ENCODE data around the gene ACTN4. TPM values are rescaled to one million over a fixed set of nuclear protein-coding genes. Genes with fewer than 3 reads are reported as not detected.
A peak's percentile ranks its signal among the peaks of the same experiment; 100 is the strongest.

The ACTN4 gene
- total and polyA plus RNA-seq, 2 of the 4 experiments (the other 2 are of a cell fraction), result 541 to 659 TPM

DNA sequence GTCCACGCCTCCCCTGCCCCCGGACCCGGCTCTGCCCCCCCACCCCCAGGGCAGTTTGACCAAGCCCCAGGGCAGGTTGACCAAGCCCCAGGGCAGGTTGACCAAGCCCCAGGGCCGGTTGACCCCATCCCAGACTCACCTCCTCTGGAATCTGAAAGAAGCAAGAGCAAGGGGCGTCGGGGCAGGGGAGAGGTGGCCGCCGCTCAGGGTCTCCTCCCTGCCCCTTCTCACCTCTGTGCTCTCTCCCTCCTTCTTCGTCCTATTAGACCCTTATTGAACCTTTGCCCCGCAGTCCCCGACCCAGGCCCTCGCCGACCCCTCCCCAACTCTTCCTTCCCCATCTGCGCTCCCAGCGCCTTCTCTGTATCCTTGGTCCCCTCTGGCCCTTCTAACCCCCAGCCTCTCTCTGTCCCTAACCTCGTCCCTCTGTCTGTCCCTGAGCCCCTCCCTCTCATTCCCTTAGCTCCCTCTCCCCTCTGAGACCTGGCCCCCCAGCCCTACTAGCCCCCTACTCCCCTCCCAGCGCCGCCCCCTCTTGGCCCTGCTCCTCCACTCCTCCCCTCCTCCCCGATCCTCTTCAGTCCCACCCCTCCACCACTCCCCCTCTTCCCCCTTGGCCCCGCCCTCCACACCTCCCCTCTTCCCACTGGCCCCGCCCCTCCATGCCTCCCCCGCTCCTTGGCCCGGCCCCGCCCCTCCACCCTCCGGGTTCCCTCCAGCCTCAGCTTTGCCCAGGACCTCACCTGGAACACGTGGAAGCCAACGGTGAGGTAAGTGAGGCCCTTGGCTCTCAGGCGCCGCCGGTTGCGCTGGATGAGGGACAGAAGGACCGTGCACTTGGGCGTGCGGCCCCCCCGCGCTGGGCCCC is 89.2 kb downstream of the ACTN4 start:
- H3K27me3 ChIP-seq (ENCODE audit: control insufficient read depth, insufficient read depth, low read length), result no peaks in the 10 kb centered on the region
- in situ Hi-C loops (cut with MboI; ENCODE audit: low sequenced_read_pairs) (loop anchor here (25.0 kb wide), 1 partner anchor 176 kb away; the partner anchor contains the start of gene CCER2), intact Hi-C loops (cut with micrococcal nuclease) (no loop called here), dilution Hi-C loops (cut with HindIII; ENCODE audit: low sequenced_read_pairs, unreplicated experiment) (no loop called here)
- H3K9ac ChIP-seq (ENCODE audit: low read depth, low read length), result no peak overlapping the region
- no peak overlapping the region; the same call in 1 of the 2 replicates for H3K4me3 ChIP-seq (ENCODE audit: insufficient read depth, low read depth, low read length)
- H3K23ac ChIP-seq (ENCODE audit: low read depth, low read length), result no peak overlapping the region
- TF ChIP-seq POLR2A (IDR thresholded peaks at IDR 0.05; ENCODE audit: low read depth, low read length) (no peak), BHLHE40 (IDR thresholded peaks at IDR 0.05; ENCODE audit: low read depth, low read length) (no peak), FOS (IDR thresholded peaks at IDR 0.05; ENCODE audit: low read depth, low read length) (no peak), MAZ (IDR thresholded peaks at IDR 0.05; ENCODE audit: borderline replicate concordance, low read depth, low read length) (no peak), CHD1 (IDR thresholded peaks at IDR 0.05; ENCODE audit: low read depth, low read length) (no peak), MAFK (IDR thresholded peaks at IDR 0.05; ENCODE audit: low read depth, low read length) (no peak), RFX5 (IDR thresholded peaks at IDR 0.05; ENCODE audit: low read depth, low read length) (no peak), RCOR1 (IDR thresholded peaks at IDR 0.05; ENCODE audit: insufficient replicate concordance, low read length) (no peak), CEBPB (IDR thresholded peaks at IDR 0.05; ENCODE audit: low read depth, low read length) (no peak), RAD21 (IDR thresholded peaks at IDR 0.05; ENCODE audit: low read length) (no peak)
- TF ChIP-seq, protein P1, sequence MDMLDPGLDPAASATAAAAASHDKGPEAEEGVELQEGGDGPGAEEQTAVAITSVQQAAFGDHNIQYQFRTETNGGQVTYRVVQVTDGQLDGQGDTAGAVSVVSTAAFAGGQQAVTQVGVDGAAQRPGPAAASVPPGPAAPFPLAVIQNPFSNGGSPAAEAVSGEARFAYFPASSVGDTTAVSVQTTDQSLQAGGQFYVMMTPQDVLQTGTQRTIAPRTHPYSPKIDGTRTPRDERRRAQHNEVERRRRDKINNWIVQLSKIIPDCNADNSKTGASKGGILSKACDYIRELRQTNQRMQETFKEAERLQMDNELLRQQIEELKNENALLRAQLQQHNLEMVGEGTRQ (IDR thresholded peaks at IDR 0.05; ENCODE audit: low read depth, low read length), result no peak
- TF ChIP-seq, protein P2, sequence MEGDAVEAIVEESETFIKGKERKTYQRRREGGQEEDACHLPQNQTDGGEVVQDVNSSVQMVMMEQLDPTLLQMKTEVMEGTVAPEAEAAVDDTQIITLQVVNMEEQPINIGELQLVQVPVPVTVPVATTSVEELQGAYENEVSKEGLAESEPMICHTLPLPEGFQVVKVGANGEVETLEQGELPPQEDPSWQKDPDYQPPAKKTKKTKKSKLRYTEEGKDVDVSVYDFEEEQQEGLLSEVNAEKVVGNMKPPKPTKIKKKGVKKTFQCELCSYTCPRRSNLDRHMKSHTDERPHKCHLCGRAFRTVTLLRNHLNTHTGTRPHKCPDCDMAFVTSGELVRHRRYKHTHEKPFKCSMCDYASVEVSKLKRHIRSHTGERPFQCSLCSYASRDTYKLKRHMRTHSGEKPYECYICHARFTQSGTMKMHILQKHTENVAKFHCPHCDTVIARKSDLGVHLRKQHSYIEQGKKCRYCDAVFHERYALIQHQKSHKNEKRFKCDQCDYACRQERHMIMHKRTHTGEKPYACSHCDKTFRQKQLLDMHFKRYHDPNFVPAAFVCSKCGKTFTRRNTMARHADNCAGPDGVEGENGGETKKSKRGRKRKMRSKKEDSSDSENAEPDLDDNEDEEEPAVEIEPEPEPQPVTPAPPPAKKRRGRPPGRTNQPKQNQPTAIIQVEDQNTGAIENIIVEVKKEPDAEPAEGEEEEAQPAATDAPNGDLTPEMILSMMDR (conservative IDR thresholded peaks at IDR 0.05; ENCODE audit: low read depth, low read length), result no peak
- TF ChIP-seq, protein P3, sequence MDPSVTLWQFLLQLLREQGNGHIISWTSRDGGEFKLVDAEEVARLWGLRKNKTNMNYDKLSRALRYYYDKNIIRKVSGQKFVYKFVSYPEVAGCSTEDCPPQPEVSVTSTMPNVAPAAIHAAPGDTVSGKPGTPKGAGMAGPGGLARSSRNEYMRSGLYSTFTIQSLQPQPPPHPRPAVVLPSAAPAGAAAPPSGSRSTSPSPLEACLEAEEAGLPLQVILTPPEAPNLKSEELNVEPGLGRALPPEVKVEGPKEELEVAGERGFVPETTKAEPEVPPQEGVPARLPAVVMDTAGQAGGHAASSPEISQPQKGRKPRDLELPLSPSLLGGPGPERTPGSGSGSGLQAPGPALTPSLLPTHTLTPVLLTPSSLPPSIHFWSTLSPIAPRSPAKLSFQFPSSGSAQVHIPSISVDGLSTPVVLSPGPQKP (IDR thresholded peaks at IDR 0.05; ENCODE audit: borderline replicate concordance, low read depth, low read length), result no peak
- no TSS peak for BruUV-seq (replicated peaks)
- H3K36me3 ChIP-seq (ENCODE audit: control insufficient read depth, insufficient read depth, low read length), result peaks cover 5% of the 10 kb centered on the region; the same call in 1 of the 2 replicates
- 0 out of 2 replicates have a peak, but pooled peaks cover 3% of the 10 kb centered on the region for H3K9me1 ChIP-seq (ENCODE audit: insufficient read depth, low read length)
- H4K20me1 ChIP-seq (ENCODE audit: insufficient read depth, low read length), result peaks cover 20% of the 10 kb centered on the region
- no peak overlapping the region for H2BK5ac ChIP-seq (ENCODE audit: low read depth, low read length, poor library complexity, severe bottlenecking)
- DNase-seq (no peak), ATAC-seq (ENCODE audit: low read depth) (no peak)
- no peak overlapping the region for H3K4ac ChIP-seq (ENCODE audit: low read depth, low read length)
- CTCF ChIA-PET, result no interaction called here
- POLR2A ChIA-PET (ENCODE audit: unreplicated experiment), result no interaction called here
- no peak overlapping the region for H2BK15ac ChIP-seq (ENCODE audit: low read depth, low read length)
- peaks cover 13% of the 10 kb centered on the region for H3K4me1 ChIP-seq (ENCODE audit: control insufficient read depth, insufficient read depth, low read length)
- peaks cover 0 to 2% of the 10 kb centered on the region in 2 experiments; a peak in 1 of 4 replicates for H3K79me1 ChIP-seq (ENCODE audit: low read depth in 1 of 2, low read length in 2 of 2)
- H2BK120ac ChIP-seq (ENCODE audit: low read depth, low read length), result no peak overlapping the region
- H2AFZ ChIP-seq (replicated peaks; ENCODE audit: low read length, poor library complexity), result peak overlapping the region; percentile 77
- H3K56ac ChIP-seq (ENCODE audit: extremely low read depth, insufficient read depth, low read length), result no peak overlapping the region
- H2BK20ac ChIP-seq (ENCODE audit: low read depth, low read length), result no peak overlapping the region
- WGBS, 2 experiments (ENCODE audit: extremely low coverage in 2 of 2, insufficient read length in 1 of 2), result 12% methylated on average over 14 of the region's 36 CpGs; no CpG with 5 or more reads in 1 of the 2 experiments
- no peak overlapping the region for H4K8ac ChIP-seq (ENCODE audit: low read depth in 2 of 2, low read length in 2 of 2)
- no peak overlapping the region for H3K14ac ChIP-seq (replicated peaks; ENCODE audit: low read depth, low read length)
- no peak overlapping the region for H4K91ac ChIP-seq (ENCODE audit: insufficient read depth, low read depth, low read length)
- H3K4me2 ChIP-seq (ENCODE audit: low read depth, low read length), result peak overlapping the region; percentile 28; the same call in 1 of the 2 replicates
- no peaks in the 10 kb centered on the region for H3K9me3 ChIP-seq (ENCODE audit: control insufficient read depth, insufficient read depth, low read length)
- H2AK9ac ChIP-seq (replicated peaks; ENCODE audit: low read depth, low read length, poor library complexity), result no peak overlapping the region
- H3K27ac ChIP-seq (ENCODE audit: insufficient read depth, low read length), result no peak overlapping the region
- H2AK5ac ChIP-seq (ENCODE audit: low read depth, low read length), result no peak overlapping the region
- H3K18ac ChIP-seq (ENCODE audit: low read depth, low read length), result no peak overlapping the region
- H4K5ac ChIP-seq (ENCODE audit: low read depth, low read length), result no peak overlapping the region

Measured in IMR-90 (cell line).